Astrocyte (in vitro differentiated cells and primary cell): Measurements from ENCODE around the gene DUSP12. TPM values are rescaled to one million over a fixed set of nuclear protein-coding genes. Genes with fewer than 3 reads are reported as not detected.

ENCODE experiments used
- DNase-seq: peaks from one replicate; pipeline ENCODE4 v3.0.0-alpha.2; 2010; ENCODE audit warnings: low read depth
- FAIRE-seq: peaks from 2 replicates; lab custom pipeline; 2011; peaks lifted over from hg19 to GRCh38; lab: Jason Lieb, UNC
- H2AFZ ChIP-seq: 2 replicates; pipeline ENCODE4 v1.6.0; 2012; ENCODE audit warnings: low read depth, low read length, inconsistent platforms
- H3K27ac ChIP-seq: 2 replicates; pipeline ENCODE4 v1.5.1; 2011; ENCODE audit warnings: low read depth, low read length, inconsistent platforms
- H3K27me3 ChIP-seq: 2 replicates; pipeline ENCODE4 v1.6.0; 2011; ENCODE audit warnings: low read length, inconsistent platforms; ENCODE audit not compliant: insufficient read depth
- H3K36me3 ChIP-seq: 2 replicates; pipeline ENCODE4 v1.5.1; 2011; ENCODE audit warnings: low read length, inconsistent platforms; ENCODE audit not compliant: insufficient read depth
- H3K4me1 ChIP-seq: 2 replicates; pipeline ENCODE4 v1.5.1; 2011; ENCODE audit warnings: low read length, inconsistent platforms; ENCODE audit not compliant: insufficient read depth
- H3K4me2 ChIP-seq: 2 replicates; pipeline ENCODE4 v1.6.0; 2012; ENCODE audit warnings: low read length, inconsistent platforms
- H3K4me3 ChIP-seq: 2 replicates; pipeline ENCODE4 v1.5.1; 2011; ENCODE audit warnings: low read depth, mild to moderate bottlenecking, low read length, inconsistent platforms; ENCODE audit not compliant: insufficient read depth
- H3K79me2 ChIP-seq: 2 replicates; pipeline ENCODE4 v1.6.0; 2012; ENCODE audit warnings: mild to moderate bottlenecking, low read length, inconsistent platforms; ENCODE audit not compliant: insufficient read depth
- H3K9ac ChIP-seq: 2 replicates; pipeline ENCODE4 v1.6.0; 2012; ENCODE audit warnings: mild to moderate bottlenecking, low read length, inconsistent platforms
- H3K9me3 ChIP-seq: 2 replicates; pipeline ENCODE4 v1.5.1; 2012; ENCODE audit warnings: low read depth, mild to moderate bottlenecking, low read length, inconsistent platforms; ENCODE audit not compliant: insufficient read depth
- H4K20me1 ChIP-seq: 2 replicates; pipeline ENCODE4 v1.6.0; 2012; ENCODE audit warnings: low read length, inconsistent platforms; ENCODE audit not compliant: insufficient read depth
- H3K27ac Mint-ChIP-seq: one replicate; pipeline ENCODE4 v1.8.0; 2021; ENCODE audit warnings: mild to moderate bottlenecking, mixed read lengths; ENCODE audit not compliant: unreplicated experiment
- H3K27me3 Mint-ChIP-seq: one replicate; pipeline ENCODE4 v1.8.0; 2021; ENCODE audit warnings: low read depth, mixed read lengths; ENCODE audit not compliant: unreplicated experiment
- H3K36me3 Mint-ChIP-seq: one replicate; pipeline ENCODE4 v1.8.0; 2021; ENCODE audit warnings: low read depth, mixed read lengths; ENCODE audit not compliant: unreplicated experiment
- H3K4me1 Mint-ChIP-seq: one replicate; pipeline ENCODE4 v1.8.0; 2021; ENCODE audit warnings: low read depth, mixed read lengths; ENCODE audit not compliant: unreplicated experiment
- H3K4me3 Mint-ChIP-seq: one replicate; pipeline ENCODE4 v1.8.0; 2021; ENCODE audit warnings: mild to moderate bottlenecking, moderate library complexity, mixed read lengths; ENCODE audit not compliant: unreplicated experiment
- H3K9me3 Mint-ChIP-seq: one replicate; pipeline ENCODE4 v1.8.0; 2021; ENCODE audit warnings: mild to moderate bottlenecking, mixed read lengths; ENCODE audit not compliant: unreplicated experiment
- EZH2 ChIP-seq: IDR thresholded peaks from 2 replicates; pipeline ENCODE4 v1.6.1; 2012; ENCODE audit warnings: mild to moderate bottlenecking, low read length, inconsistent platforms; ENCODE audit not compliant: insufficient read depth
- total RNA-seq: library from RNA; stranded (reverse); gene quantifications from 2 replicates; pipeline ENCODE4 v1.2.1, GENCODE V29; 2021
- TF ChIP-seq, protein P1 (sequence below): IDR thresholded peaks from 2 replicates; pipeline ENCODE4 v1.5.1; 2011; ENCODE audit warnings: low read depth, mild to moderate bottlenecking, inconsistent platforms, low read length, moderate library complexity; ENCODE audit not compliant: insufficient read depth

The DUSP12 gene
- total RNA-seq, 1 donor from 2014 or later: 34.7 TPM

DNA sequence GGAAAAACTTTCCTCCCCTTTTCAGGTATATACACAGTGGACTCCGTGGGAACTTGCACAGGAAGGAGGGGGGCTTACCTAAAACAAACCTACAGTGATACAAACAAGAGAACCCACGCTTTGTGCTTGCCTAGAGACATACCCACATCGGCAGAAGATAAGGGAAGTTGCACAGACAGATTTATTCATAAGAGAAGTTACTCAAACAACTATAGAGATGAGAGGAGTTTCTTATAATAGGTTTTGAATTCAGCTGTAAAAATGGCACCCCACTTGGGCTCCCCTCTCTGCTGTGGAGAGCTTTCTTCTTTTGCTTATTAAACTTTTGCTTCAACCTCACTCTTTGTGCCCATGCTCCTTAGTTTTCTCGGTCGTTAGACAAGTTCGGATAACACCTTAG lies 1.8 kb upstream of the DUSP12 start:
- peaks cover 5% of the 10 kb centered on the region for H3K4me1 ChIP-seq
- no peak overlapping the region for H3K4me2 ChIP-seq
- H3K9ac ChIP-seq: no peak overlapping the region
- FAIRE-seq (no peak), DNase-seq (no peak)
- no peak for TF ChIP-seq EZH2
- TF ChIP-seq, protein P1, sequence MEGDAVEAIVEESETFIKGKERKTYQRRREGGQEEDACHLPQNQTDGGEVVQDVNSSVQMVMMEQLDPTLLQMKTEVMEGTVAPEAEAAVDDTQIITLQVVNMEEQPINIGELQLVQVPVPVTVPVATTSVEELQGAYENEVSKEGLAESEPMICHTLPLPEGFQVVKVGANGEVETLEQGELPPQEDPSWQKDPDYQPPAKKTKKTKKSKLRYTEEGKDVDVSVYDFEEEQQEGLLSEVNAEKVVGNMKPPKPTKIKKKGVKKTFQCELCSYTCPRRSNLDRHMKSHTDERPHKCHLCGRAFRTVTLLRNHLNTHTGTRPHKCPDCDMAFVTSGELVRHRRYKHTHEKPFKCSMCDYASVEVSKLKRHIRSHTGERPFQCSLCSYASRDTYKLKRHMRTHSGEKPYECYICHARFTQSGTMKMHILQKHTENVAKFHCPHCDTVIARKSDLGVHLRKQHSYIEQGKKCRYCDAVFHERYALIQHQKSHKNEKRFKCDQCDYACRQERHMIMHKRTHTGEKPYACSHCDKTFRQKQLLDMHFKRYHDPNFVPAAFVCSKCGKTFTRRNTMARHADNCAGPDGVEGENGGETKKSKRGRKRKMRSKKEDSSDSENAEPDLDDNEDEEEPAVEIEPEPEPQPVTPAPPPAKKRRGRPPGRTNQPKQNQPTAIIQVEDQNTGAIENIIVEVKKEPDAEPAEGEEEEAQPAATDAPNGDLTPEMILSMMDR: no peak
- no peak overlapping the region for H3K27ac Mint-ChIP-seq
- H2AFZ ChIP-seq: no peak overlapping the region
- H3K27ac ChIP-seq: no peak overlapping the region
- H3K9me3 ChIP-seq: no peaks in the 10 kb centered on the region
- no peak overlapping the region for H3K4me3 Mint-ChIP-seq
- H3K79me2 ChIP-seq: peaks cover 29% of the 10 kb centered on the region
- peaks cover 10% of the 10 kb centered on the region for H4K20me1 ChIP-seq
- peaks cover 2% of the 10 kb centered on the region for H3K9me3 Mint-ChIP-seq
- H3K4me1 Mint-ChIP-seq: peaks cover 16% of the 10 kb centered on the region
- H3K4me3 ChIP-seq: no peak overlapping the region
- H3K27me3 Mint-ChIP-seq: no peaks in the 10 kb centered on the region
- H3K36me3 Mint-ChIP-seq: no peaks in the 10 kb centered on the region
- H3K36me3 ChIP-seq: peaks cover 14% of the 10 kb centered on the region
- no peaks in the 10 kb centered on the region for H3K27me3 ChIP-seq

DNA sequence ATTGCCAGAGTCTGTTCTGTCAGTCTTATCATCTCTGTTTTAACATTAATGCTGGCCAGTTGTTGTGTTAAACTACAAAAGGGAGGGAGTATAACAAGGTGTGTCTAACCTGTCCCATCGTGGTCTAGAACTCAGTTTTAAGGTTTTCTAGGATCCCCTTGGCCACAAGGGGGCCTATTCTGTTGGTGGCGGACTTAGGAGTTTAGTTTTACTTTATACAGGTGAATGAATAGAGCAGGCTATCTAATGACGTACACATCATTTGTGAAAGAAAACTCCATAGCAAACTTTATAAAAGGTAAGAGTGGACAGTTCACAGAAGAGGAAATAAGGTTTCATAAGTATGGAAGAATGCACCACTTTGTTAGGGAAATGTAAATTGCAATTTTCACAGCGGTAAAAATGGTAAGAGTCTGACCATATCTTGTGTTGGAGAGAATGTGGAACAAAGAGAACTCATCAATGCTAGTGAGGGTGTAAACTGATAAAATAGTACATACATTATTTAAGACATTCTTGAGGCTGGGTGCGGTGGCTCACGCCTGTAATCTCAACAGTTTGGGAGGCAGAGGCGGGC lies 14.0 kb downstream of the DUSP12 start:
- Mint-ChIP-seq H3K4me3 (peak overlapping the region; percentile 40), H3K27ac (no peak overlapping the region), H3K9me3 (no peaks in the 10 kb centered on the region), H3K36me3 (peaks cover 2% of the 10 kb centered on the region), H3K4me1 (no peaks in the 10 kb centered on the region), H3K27me3 (no peaks in the 10 kb centered on the region)
- no peak overlapping the region for H2AFZ ChIP-seq
- H3K27me3 ChIP-seq: no peaks in the 10 kb centered on the region
- DNase-seq (no peak), FAIRE-seq (no peak)
- no peak overlapping the region for H3K4me2 ChIP-seq
- no peak overlapping the region for H3K4me3 ChIP-seq
- H3K9ac ChIP-seq: no peak overlapping the region
- TF ChIP-seq, protein P1: peak; percentile 50
- TF ChIP-seq EZH2: no peak
- H3K4me1 ChIP-seq: peaks cover 5% of the 10 kb centered on the region
- H3K36me3 ChIP-seq: no peaks in the 10 kb centered on the region
- H3K79me2 ChIP-seq: peaks cover 25% of the 10 kb centered on the region
- no peaks in the 10 kb centered on the region for H4K20me1 ChIP-seq
- no peak overlapping the region for H3K27ac ChIP-seq
- H3K9me3 ChIP-seq: no peaks in the 10 kb centered on the region
